Gastrocnemius medialis (tissue), 4 donors: Measurements from ENCODE around the gene SYT17. TPM values are rescaled to one million over a fixed set of nuclear protein-coding genes. Genes with fewer than 3 reads are reported as not detected.

Experiments
- ATAC-seq, 2 donors: fragments of 150-250 bp; one replicate each; pipeline ENCODE4 v1.9.1; 2016
- DNase-seq, 2 donors: peaks; one replicate each; pipeline ENCODE4 v3.0.0-alpha.2; 2019
- H3K27ac ChIP-seq, 4 donors: fragments of 200-600 bp; sonication (generic); 1 replicate in 1 of 4; 2 replicates in 3 of 4; pipeline ENCODE4 v1.5.1; 2016 to 2018; ENCODE audit warnings: mild to moderate bottlenecking in 2 of 4, moderate library complexity in 1 of 4
- H3K27me3 ChIP-seq, 3 donors: fragments of 200-600 bp; sonication (generic) in 2 of 3; 1 replicate in 1 of 3; 2 replicates in 2 of 3; pipeline versions ENCODE4 v1.5.1 to v1.6.0; 2016 to 2019; ENCODE audit warnings: mild to moderate bottlenecking in 1 of 3, moderate library complexity in 1 of 3
- H3K36me3 ChIP-seq, 2 donors: fragments of 200-600 bp; sonication (generic) in 1 of 2; one replicate each; pipeline ENCODE4 v1.5.1; 2017 to 2018
- H3K4me1 ChIP-seq, 2 donors: fragments of 200-600 bp; sonication (generic) in 1 of 2; one replicate each; pipeline ENCODE4 v1.5.1; 2016 to 2017; ENCODE audit warnings: mild to moderate bottlenecking in 2 of 2
- H3K4me3 ChIP-seq, 4 donors: fragments of 200-600 bp; sonication (generic) in 3 of 4; 1 replicate in 1 of 4; 2 replicates in 3 of 4; pipeline ENCODE4 v1.5.1; 2016 to 2019; ENCODE audit warnings: mild to moderate bottlenecking in 2 of 4
- H3K9me3 ChIP-seq, 3 donors: fragments of 200-600 bp; sonication (generic) in 2 of 3; 1 replicate in 1 of 3; 2 replicates in 2 of 3; pipeline ENCODE4 v1.5.1; 2016 to 2019
- CTCF ChIP-seq, 5 experiments: fragments of 450-650 bp in 3 of 5; fragments of 200-600 bp in 2 of 5; sonication (generic) in 2 of 5; IDR thresholded peaks in 4 of 5; conservative IDR thresholded peaks in 1 of 5; 1 replicate in 4 of 5; 2 replicates in 1 of 5; pipeline ENCODE4 v1.5.1; 2016 to 2019; ENCODE audit warnings: antibody characterized with exemption in 5 of 5, mild to moderate bottlenecking in 3 of 5, moderate library complexity in 3 of 5
- POLR2A ChIP-seq, 2 donors: fragments of 450-650 bp; IDR thresholded peaks; one replicate each; pipeline ENCODE4 v1.6.1; 2017; ENCODE audit warnings: antibody characterized with exemption in 2 of 2, mild to moderate bottlenecking in 2 of 2, moderate library complexity in 2 of 2
- in situ Hi-C, 4 donors: fragments of 200-750 bp; cut with MboI; loops; one replicate each; pipeline versions ENCODE4 v1.15.0 to v1.8.0; 2017; ENCODE audit warnings: low sequenced_read_pairs in 4 of 4
- intact Hi-C: fragments of 100-400 bp; cut with DNase I; formaldehyde crosslinking; loops from one replicate; pipeline ENCODE4 v1.15.1; 2023; ENCODE audit warnings: low total_unique reads
- total RNA-seq, 4 donors: library from RNA; depleted of rRNA; stranded (reverse); fragments of >200 nt; gene quantifications; one replicate each; pipeline versions ENCODE4 v1.1.0 to v1.2.3, GENCODE V29; 2016

SYT17 gene
- total RNA-seq, 4 donors from 2014 or later = 0.10 to 0.87 (median 0.18) TPM

- H3K9me3 ChIP-seq = no peaks in the 10 kb centered on the region
- H3K27me3 ChIP-seq = no peaks in the 10 kb centered on the region
- no peak for ATAC-seq
- H3K4me3 ChIP-seq = no peak overlapping the region
- no peak for TF ChIP-seq POLR2A (IDR thresholded peaks at IDR 0.05)
- no peak for TF ChIP-seq CTCF (IDR thresholded peaks at IDR 0.05 in 4 of 5, conservative IDR thresholded peaks at IDR 0.05 in 1 of 5)
- no peaks in the 10 kb centered on the region for H3K36me3 ChIP-seq
- H3K27ac ChIP-seq = no peak overlapping the region
- no peaks in the 10 kb centered on the region for H3K4me1 ChIP-seq
- DNase-seq = no peak
- intact Hi-C loops (no loop called here), in situ Hi-C loops (no loop called here)
Measured at GRCh38 chr16:19308392-19308791, 140.4 kb downstream of the SYT17 start.

GRCh38 chr16:19309178-19309577, 141.1 kb downstream of the SYT17 start:
- no peaks in the 10 kb centered on the region for H3K27me3 ChIP-seq
- no peaks in the 10 kb centered on the region for H3K4me1 ChIP-seq
- H3K9me3 ChIP-seq = no peaks in the 10 kb centered on the region
- H3K27ac ChIP-seq = no peak overlapping the region
- intact Hi-C loops = no loop called here
- no peak overlapping the region for H3K4me3 ChIP-seq
- in situ Hi-C loops = no loop called here
- DNase-seq (no peak), ATAC-seq (no peak)
- H3K36me3 ChIP-seq = no peaks in the 10 kb centered on the region
- TF ChIP-seq CTCF (IDR thresholded peaks at IDR 0.05 in 4 of 5, conservative IDR thresholded peaks at IDR 0.05 in 1 of 5) = no peak
- no peak for TF ChIP-seq POLR2A (IDR thresholded peaks at IDR 0.05)

GRCh38 chr16:19314718-19315425, 146.8 kb downstream of the SYT17 start:
- Histone ChIP-seq H3K27ac (no peak overlapping the region), H3K9me3 (no peaks in the 10 kb centered on the region), H3K27me3 (no peaks in the 10 kb centered on the region), H3K4me3 (no peak overlapping the region), H3K4me1 (no peaks in the 10 kb centered on the region), H3K36me3 (no peaks in the 10 kb centered on the region)
- no peak for TF ChIP-seq POLR2A (IDR thresholded peaks at IDR 0.05)
- TF ChIP-seq CTCF (IDR thresholded peaks at IDR 0.05 in 4 of 5, conservative IDR thresholded peaks at IDR 0.05 in 1 of 5) = no peak
- intact Hi-C loops (no loop called here), in situ Hi-C loops (no loop called here)
- DNase-seq (no peak), ATAC-seq (no peak)

- Histone ChIP-seq H3K4me1 (no peaks in the 10 kb centered on the region), H3K27me3 (no peaks in the 10 kb centered on the region), H3K9me3 (no peaks in the 10 kb centered on the region), H3K36me3 (no peaks in the 10 kb centered on the region), H3K27ac (no peak overlapping the region), H3K4me3 (no peak overlapping the region)
- in situ Hi-C loops (no loop called here), intact Hi-C loops (no loop called here)
- DNase-seq (no peak), ATAC-seq (no peak)
- TF ChIP-seq POLR2A (IDR thresholded peaks at IDR 0.05) (no peak), CTCF (IDR thresholded peaks at IDR 0.05 in 4 of 5, conservative IDR thresholded peaks at IDR 0.05 in 1 of 5) (no peak)
Measured at GRCh38 chr16:19315889-19316433, 147.9 kb downstream of the SYT17 start.
